ENCODE data around the gene PSEN1. TPM values are rescaled to one million over a fixed set of nuclear protein-coding genes. Genes with fewer than 3 reads are reported as not detected.

PSEN1 gene
- total and polyA plus RNA-seq, 2 donors (not counting 3 experiments of a cell fraction or from before 2014, with no cell fraction given), result 16.5 to 36.8 TPM

DNA sequence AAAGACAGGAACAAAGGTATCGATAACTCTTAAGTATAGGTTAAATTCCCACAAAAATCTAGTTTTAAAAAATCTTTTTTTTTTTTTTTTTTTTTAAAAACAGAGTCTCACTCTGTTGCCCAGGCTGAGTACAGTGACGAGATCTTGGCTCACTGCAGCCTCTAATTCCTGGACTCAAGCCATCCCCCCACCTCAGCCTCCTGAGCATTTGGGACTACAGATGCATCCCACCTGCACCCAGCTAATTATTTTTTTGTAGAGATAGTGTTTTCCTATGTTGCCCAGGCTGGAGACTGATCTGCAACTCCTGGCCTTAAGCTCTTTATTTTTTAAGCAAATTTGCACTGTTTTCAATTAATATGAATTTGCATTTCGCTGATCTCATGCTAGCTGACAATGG, 9.8 kb downstream of the PSEN1 start:
- Histone ChIP-seq H3K9me1 (replicated peaks; ENCODE audit: control insufficient read depth, extremely low read depth, insufficient read depth, low read length) (no peaks in the 10 kb centered on the region), H3K27ac (ENCODE audit: insufficient read depth, low read depth, low read length) (no peak overlapping the region), H3K79me2 (ENCODE audit: control insufficient read depth, insufficient read depth, low read length) (peaks cover 24% of the 10 kb centered on the region), H3K4me2 (ENCODE audit: insufficient read depth, low read length) (no peak overlapping the region), H4K20me1 (replicated peaks; ENCODE audit: control insufficient read depth, extremely low read depth, insufficient read depth, low read length) (no peaks in the 10 kb centered on the region), H3K9me3 (replicated peaks; ENCODE audit: control insufficient read depth, insufficient read depth, low read length) (no peaks in the 10 kb centered on the region), H3K9ac (replicated peaks; ENCODE audit: extremely low read depth, insufficient read depth, low read length) (no peak overlapping the region), H2AFZ (ENCODE audit: low read depth, low read length) (no peak overlapping the region), H3K36me3 (ENCODE audit: control insufficient read depth in 2 of 2, extremely low read depth in 1 of 2, insufficient read depth in 2 of 2, low read length in 2 of 2) (peaks cover 7% of the 10 kb centered on the region in 2 experiments), H3K27me3 (ENCODE audit: control insufficient read depth in 2 of 2, insufficient read depth in 2 of 2, low read length in 2 of 2) (no peaks in the 10 kb centered on the region), H3K4me3 (replicated peaks in 1 of 3; ENCODE audit: insufficient read depth in 1 of 3, low read depth in 1 of 3, low read length in 3 of 3) (no peak overlapping the region), H3K4me1 (ENCODE audit: control insufficient read depth, extremely low read depth, insufficient read depth, low read length) (no peaks in the 10 kb centered on the region)
- ChIA-PET CTCF (no interaction called here), POLR2A (no interaction called here)
- DNase-seq (ENCODE audit: low read depth, low spot score), result no peak
- BruUV-seq (replicated peaks), result no TSS peak
- FAIRE-seq, result no peak
- dilution Hi-C loops (cut with MboI; ENCODE audit: extremely low pct_ligation_motif_present, low sequenced_read_pairs) (no loop called here), intact Hi-C loops (cut with micrococcal nuclease) (no loop called here)
- TF ChIP-seq CTCF (IDR thresholded peaks at IDR 0.05; ENCODE audit: extremely low read depth in 1 of 2, insufficient read depth in 1 of 2, low read depth in 1 of 2, low read length in 2 of 2) (no peak), EZH2 (IDR thresholded peaks at IDR 0.05; ENCODE audit: borderline replicate concordance, low read depth, low read length, severe bottlenecking) (no peak), JUN (IDR thresholded peaks at IDR 0.05; ENCODE audit: borderline replicate concordance, insufficient read depth, insufficient read length, low read depth) (no peak), POLR2AphosphoS5 (IDR thresholded peaks at IDR 0.05; ENCODE audit: insufficient read depth, low read depth, low read length) (no peak)
- TF ChIP-seq, protein P1, sequence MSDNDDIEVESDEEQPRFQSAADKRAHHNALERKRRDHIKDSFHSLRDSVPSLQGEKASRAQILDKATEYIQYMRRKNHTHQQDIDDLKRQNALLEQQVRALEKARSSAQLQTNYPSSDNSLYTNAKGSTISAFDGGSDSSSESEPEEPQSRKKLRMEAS (IDR thresholded peaks at IDR 0.05; ENCODE audit: insufficient read depth, insufficient read length), result no peak

DNA sequence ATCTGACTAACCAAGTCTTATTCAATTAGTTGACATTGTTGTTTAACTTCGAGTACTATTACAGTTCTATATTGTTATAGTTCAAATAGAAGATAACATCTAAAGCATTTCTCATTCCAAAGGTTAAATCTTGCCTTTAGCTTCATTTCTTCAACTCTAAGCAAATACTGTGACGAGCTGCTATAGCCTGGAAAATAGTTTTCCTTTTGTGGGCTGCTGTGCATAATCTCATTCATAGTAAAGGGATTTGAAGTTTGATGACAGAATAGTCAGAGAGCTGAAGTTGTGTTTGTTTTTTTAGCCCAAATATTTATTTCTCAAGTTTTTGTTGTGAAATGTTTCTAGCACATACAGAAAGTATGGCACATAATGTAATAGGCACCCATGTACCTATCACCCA, 13.4 kb downstream of the PSEN1 start:
- H3K9ac ChIP-seq (replicated peaks; ENCODE audit: extremely low read depth, insufficient read depth, low read length), result no peak overlapping the region
- POLR2A ChIA-PET, result no interaction called here
- no peak for TF ChIP-seq POLR2AphosphoS5 (IDR thresholded peaks at IDR 0.05; ENCODE audit: insufficient read depth, low read depth, low read length)
- no peak for TF ChIP-seq CTCF (IDR thresholded peaks at IDR 0.05; ENCODE audit: extremely low read depth in 1 of 2, insufficient read depth in 1 of 2, low read depth in 1 of 2, low read length in 2 of 2)
- no peak for TF ChIP-seq EZH2 (IDR thresholded peaks at IDR 0.05; ENCODE audit: borderline replicate concordance, low read depth, low read length, severe bottlenecking)
- no peak for TF ChIP-seq MYC (IDR thresholded peaks at IDR 0.05; ENCODE audit: low read depth, low read length)
- no peak for TF ChIP-seq FOS (IDR thresholded peaks at IDR 0.05; ENCODE audit: borderline replicate concordance, insufficient read depth, low read length)
- no peak for TF ChIP-seq GATA2 (IDR thresholded peaks at IDR 0.05; ENCODE audit: insufficient read depth, insufficient read length, low read depth, low read length)
- TF ChIP-seq JUN (IDR thresholded peaks at IDR 0.05; ENCODE audit: borderline replicate concordance, insufficient read depth, insufficient read length, low read depth), result no peak
- TF ChIP-seq, protein P1 (IDR thresholded peaks at IDR 0.05; ENCODE audit: insufficient read depth, insufficient read length), result no peak
- TF ChIP-seq POLR2A (IDR thresholded peaks at IDR 0.05; ENCODE audit: low read depth, low read length), result no peak
- H3K27ac ChIP-seq (ENCODE audit: insufficient read depth, low read depth, low read length), result no peak overlapping the region
- peaks cover 7 to 9% of the 10 kb centered on the region in 2 experiments for H3K36me3 ChIP-seq (ENCODE audit: control insufficient read depth in 2 of 2, extremely low read depth in 1 of 2, insufficient read depth in 2 of 2, low read length in 2 of 2)
- CTCF ChIA-PET, result interaction anchor here (0.7 kb wide), 1 partner anchor 23 kb away, joined by 3 read pairs; no protein-coding TSS in a partner anchor
- peaks cover 12% of the 10 kb centered on the region for H3K79me2 ChIP-seq (ENCODE audit: control insufficient read depth, insufficient read depth, low read length)
- no peak overlapping the region for H3K4me2 ChIP-seq (ENCODE audit: insufficient read depth, low read length)
- intact Hi-C loops (cut with micrococcal nuclease) (no loop called here), dilution Hi-C loops (cut with MboI; ENCODE audit: extremely low pct_ligation_motif_present, low sequenced_read_pairs) (no loop called here)
- no peaks in the 10 kb centered on the region for H3K4me1 ChIP-seq (ENCODE audit: control insufficient read depth, extremely low read depth, insufficient read depth, low read length)
- no peaks in the 10 kb centered on the region for H4K20me1 ChIP-seq (replicated peaks; ENCODE audit: control insufficient read depth, extremely low read depth, insufficient read depth, low read length)
- no peaks in the 10 kb centered on the region for H3K27me3 ChIP-seq (ENCODE audit: control insufficient read depth in 2 of 2, insufficient read depth in 2 of 2, low read length in 2 of 2)
- H3K9me3 ChIP-seq (replicated peaks; ENCODE audit: control insufficient read depth, insufficient read depth, low read length), result no peaks in the 10 kb centered on the region
- H3K4me3 ChIP-seq (replicated peaks in 1 of 3; ENCODE audit: insufficient read depth in 1 of 3, low read depth in 1 of 3, low read length in 3 of 3), result no peak overlapping the region
- no TSS peak for BruUV-seq (replicated peaks)
- FAIRE-seq, result no peak
- no peak for DNase-seq (ENCODE audit: low read depth, low spot score)
- no peak overlapping the region for H2AFZ ChIP-seq (ENCODE audit: low read depth, low read length)
- no peaks in the 10 kb centered on the region for H3K9me1 ChIP-seq (replicated peaks; ENCODE audit: control insufficient read depth, extremely low read depth, insufficient read depth, low read length)

All from endothelial cell of umbilical vein (primary cell).